ENCODE measurements around the gene IFNLR1. TPM values are rescaled to one million over a fixed set of nuclear protein-coding genes. Genes with fewer than 3 reads are reported as not detected.
"Not testable (repeated sequence)": the region's sequence is repeated elsewhere in the genome, so short reads cannot be mapped to it uniquely, and the experiment has no call there.

The IFNLR1 gene
- polyA plus RNA-seq (2013, experiment 1 of 2; ENCODE audit: insufficient read length): not detected
- polyA plus RNA-seq (2013, experiment 2 of 2; ENCODE audit: insufficient read length): not detected

DNA sequence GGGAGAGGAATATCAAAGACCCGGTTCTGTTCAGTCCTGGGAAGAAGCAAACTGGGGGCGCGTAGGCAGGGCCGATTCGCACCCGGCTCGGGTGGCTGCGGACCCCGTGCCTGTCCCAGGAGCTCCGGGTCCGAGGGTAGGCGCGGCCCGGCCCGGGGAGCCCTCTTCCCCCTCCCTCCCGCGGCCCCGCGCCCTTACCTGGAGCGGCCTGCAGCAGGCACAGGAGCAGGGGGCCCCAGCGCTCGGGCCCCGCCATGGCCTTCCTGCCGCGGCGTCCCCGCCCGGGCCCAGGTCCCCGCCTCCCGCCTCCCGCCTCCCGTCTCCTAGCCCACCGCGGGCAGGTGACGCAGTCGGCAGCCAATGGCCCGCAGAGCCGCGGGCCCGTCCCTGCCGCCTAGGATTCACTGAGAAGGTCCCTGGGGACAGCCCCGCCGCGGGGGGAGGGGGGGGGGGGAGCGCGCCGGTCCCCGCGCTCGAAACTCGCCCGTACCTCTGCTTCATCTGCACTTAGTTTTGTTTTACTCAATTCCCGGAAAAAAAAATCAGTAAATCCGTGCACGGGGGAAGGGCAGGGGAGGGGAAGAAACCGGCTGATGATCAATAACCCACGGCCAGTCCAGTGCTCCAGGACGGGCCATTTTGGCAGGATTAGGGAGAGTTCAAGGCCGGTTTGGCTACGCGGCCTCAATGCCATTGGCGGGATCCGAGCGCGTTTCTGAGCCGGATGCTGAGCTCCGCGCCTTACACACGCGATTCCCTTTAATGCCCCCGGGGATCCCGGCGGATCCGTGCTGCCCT lies at the start of gene IFNLR1:
Gene IFNLR1 (minus strand): TSS at position 297 of the 798 bp plus-strand sequence. CDS start 41 bp downstream, at position 256.
- DNase-seq: no peak

DNA sequence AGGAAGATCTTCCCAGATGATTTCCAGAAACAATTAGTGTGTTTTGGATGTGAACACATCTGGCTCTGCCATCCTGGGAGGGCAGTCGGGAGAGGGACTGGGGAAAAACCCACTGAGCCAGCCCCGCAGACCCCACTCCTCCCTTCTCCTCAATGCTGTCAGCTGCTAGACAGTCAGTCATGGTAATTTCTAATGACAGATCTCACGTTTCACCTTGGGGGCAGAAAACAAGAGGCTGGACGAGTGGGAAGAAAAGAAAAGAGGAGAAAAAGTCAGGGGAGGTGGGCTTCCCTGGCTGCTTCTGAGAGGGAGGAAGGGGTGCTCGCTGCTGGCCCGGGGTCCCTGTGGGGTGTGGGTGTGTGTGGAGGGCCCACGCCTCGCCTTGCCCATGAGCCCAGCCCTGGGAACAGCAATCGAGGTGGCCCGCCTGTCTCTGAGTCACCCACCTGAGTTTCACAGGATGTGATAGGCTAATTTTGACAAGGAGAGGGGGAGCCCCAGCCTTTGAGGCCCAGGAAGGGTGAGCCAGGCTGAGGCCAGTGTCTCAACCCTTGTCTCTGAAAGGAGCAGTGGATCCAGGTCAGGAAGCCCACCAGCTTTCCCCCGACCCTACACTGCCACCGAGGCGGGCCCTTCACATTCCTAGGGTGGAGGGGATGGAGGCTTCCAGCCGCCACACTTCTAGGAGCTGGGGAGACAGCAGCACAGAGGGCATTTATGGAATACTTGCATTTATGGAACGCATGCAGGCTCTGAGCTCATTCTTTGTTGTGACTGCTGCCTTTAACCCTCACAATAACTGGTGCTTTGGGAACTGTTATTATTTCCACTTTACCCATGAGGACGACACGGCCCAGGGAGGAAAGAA lies 49.1 kb upstream of the IFNLR1 start:
- no peak for DNase-seq

DNA sequence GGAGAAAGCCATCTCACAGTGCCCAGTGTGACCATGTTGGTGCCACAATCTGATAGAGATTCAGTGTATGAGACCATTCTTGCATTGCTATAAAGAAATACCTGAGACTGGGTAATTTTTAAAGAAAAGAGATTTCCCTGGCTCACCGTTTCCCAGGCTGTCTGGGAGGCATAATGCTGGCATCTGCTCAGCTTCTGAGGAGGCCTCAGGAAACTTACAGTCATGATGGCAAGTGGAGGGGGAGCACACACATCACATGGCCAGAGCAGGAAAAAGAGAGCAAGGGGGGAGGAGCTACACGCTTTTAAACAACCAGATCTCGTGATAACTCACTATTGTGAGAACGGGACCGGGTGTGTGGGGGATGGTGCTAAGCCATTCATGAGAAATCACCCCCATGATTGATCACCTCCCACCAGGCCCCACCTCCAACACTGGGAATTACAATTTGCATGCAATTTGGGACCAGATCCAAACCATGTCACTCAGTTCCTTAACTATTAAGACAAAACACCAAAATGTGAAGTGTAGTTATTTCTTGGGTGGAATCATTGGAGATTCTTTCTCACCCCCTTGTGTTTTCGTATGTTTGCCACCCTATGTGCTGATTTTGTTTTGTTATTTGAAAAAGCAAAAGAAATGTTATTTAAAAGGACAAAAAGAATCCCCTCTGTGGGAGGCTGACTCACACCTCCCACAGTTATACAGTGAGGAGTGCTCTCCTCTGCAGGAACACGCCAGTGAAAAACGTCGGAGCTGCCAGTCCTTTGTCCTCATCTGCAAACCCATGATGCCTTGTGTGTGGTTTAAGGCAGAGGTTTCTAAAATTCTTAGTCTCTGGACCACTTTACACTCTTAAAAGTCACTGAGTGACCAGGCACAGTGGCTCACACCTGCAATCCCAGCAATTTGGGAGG lies 46.9 kb upstream of the IFNLR1 start:
- no peak for DNase-seq

DNA sequence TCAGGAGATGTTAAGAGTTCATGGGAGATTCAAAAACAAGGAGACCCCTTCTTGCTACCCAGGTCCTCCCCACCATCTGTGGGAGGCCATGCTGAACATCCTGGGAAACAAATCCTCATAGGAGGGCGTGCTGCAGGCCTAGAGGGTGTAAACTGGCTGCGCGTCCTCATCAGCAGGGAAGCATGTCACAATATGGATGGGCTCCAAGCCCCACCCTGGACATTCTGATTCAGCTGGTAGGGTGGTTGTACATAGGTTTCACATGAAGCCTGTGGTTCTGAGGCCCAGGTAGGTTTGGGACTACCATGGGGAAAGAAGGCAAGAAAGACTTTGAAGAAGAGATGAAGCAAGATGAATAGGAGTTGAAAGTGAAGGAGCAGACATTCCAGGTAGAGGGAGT lies 44.6 kb upstream of the IFNLR1 start:
- no peak for DNase-seq

DNA sequence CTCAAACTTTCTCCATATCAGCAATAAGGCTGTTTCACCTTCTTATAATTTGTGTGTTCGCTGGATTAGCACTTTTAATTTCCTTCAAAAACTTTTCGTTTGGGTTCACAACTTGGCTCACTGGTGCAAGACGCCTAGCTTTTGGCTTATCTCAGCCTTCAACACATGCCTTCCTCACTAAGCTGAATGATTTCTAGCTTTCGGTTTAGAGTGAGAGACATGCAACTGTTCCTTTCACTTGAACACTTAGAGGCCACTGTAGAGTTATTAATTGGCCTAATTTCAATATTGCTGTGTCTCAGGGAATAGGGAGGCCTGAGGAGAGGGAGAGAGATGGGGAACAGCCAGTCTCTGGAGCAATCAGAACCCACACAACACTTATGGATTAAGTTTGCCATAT lies 41.2 kb upstream of the IFNLR1 start:
- DNase-seq: no peak

DNA sequence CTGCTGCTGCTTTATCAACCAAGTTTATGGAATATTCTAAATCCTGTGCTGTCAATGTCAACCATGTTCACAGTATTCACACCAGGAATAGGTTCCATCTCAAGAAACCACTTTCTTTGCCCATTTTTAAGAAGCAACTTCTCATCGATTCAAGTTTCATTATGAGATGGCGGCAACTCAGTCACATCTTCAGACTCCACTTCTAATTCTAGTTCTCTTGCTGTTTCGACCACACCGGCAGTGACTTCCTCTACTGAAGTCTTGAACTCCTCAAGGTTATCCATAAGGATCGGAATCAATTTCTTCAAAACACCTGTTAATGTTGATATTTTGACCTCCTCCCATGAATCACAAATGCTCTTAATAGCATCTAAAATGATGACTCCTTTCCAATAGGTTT lies 39.7 kb upstream of the IFNLR1 start:
- no peak for DNase-seq

DNA sequence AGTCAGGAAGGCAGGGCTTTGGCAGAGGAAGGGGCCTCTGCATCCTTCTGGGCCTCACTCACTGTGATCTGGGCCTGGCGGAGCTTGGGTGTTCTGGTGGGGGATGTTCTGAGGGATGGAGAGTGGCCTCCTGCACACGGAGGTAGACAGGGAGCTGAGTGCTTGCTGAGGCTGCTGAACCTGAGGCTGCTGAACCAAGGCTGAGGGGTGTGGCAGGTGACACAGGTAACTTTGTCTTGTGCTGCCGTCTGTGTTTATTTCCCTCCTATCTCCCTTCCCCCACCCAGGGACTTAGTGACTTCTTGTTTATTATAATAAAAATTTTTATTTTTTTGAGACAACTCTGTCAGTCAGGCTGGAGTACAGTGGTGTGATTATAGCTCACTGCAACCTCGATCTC lies 37.7 kb upstream of the IFNLR1 start:
- DNase-seq: no peak

DNA sequence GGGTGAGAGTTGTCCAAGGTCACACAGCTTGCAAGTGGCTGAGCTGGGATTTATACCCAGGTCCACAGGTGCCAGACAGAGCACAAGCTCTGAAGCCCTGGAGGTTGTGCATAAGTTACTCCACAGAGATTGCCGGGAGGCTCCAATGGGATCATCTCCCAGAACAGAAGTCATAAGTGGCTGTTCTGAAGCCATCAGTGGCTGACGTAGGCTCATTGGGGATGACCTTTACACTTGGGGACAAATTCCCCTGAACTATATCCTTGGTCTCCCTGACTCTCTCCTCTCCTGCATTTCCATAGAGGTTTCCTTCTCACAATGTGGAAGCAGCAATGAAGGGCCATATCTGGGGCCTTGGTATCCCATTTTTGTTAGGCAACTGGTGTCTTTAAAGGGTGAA lies 37.0 kb upstream of the IFNLR1 start:
- DNase-seq: no peak

DNA sequence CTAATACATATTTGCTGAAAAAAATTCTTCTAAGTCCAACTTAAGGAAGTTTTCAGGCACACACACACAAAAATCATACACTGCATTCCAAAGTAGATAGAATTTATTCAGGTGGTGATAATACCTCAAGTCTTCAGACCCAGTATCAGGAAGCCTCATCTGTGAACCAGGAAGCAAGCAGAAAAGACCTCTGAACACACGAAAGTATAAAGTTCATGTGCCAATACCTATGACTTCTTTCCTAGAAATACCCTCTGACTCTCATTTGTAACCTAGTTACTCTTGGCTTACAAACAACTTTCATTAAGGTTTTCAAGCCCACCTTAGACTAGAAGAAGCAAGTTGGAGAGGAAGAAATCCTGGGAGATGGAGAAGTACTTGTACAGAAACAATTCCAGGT lies 35.7 kb upstream of the IFNLR1 start:
- DNase-seq: no peak

DNA sequence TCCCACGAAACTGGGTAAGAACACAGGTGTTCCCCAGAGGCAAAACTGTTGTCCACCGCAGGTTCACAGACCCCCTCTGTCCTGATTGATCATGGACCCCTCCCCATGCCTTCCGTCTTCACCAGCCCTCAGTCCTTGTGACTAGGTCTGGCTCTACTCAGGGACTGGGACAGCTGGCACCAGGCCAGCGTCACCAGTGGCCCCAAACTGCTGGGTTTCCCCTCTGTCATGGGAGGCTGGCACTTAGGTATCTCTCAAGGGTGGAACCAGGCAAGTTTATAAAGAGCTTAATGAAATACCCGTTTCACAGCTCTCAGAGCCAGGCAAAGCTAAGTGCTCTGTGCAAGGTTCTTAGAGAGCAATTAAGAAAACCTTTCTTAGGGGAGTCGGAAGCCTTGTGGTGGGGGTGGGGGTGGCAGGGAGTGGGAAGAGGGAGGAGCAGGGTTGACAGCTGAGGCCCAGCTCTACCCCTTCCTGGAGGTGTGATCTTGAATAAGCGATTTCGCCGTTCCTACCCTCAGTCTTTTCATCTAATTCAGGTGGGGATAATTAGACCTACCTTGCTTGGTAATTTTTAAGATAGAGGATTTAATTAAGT lies 35.0 kb upstream of the IFNLR1 start:
- no peak for DNase-seq

DNA sequence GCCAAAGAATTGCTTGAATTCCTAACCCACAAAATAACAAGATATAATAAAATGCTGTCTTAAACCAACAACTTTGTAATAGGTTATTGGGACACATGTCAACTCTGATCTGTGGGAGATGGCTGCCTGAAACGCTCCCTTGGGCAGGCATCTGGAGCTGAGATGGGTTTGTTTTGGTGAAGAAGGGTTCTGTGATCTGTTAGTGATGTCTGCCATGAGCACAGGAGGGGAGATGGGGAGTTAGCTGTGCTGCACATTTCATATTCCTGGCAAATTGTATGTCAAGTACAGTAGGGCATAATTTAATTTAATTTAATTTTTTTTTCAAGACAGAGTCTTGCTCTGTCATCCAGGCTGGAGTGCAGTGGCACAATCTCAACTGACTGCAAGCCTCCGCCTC lies 34.2 kb upstream of the IFNLR1 start:
- no peak for DNase-seq

DNA sequence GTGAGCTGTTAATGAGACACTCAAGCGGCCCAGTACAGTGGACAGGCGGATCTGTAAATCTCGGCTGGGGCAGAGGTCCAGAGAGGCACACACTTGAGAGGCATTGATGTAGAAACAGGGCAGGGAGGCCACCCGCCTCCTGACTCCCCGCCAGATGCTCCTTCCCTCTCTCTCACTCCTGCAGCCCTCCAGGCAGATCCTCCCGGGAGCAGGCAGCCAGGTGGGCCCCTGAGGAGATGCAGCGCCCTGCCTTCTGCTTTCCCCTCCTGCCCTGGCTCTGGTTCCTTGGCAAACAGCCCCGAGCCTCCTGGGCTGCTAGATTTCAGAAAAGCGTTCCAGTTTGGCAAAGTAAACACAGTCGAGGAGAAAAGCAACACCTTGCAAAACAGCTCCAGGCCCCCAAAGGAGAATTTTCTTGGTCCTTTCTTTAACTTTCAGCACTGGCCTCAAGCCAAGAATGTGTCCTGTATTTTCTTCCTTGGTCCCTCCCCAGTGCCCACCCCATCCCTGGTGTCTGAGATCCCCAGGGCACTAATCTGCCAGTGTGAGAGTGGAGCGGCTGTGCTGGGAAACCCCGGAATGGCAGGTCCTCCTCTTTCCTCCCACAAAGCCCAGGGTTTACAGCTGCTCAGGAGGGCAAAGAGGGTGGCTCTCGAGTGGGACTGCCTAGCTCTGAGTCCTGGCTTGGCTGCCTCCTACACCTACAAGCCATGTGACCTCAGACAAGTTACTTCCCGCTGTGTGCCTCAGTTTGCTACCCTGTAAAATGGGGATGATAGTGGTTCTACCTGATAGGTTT lies 29.4 kb upstream of the IFNLR1 start:
- no peak for DNase-seq

DNA sequence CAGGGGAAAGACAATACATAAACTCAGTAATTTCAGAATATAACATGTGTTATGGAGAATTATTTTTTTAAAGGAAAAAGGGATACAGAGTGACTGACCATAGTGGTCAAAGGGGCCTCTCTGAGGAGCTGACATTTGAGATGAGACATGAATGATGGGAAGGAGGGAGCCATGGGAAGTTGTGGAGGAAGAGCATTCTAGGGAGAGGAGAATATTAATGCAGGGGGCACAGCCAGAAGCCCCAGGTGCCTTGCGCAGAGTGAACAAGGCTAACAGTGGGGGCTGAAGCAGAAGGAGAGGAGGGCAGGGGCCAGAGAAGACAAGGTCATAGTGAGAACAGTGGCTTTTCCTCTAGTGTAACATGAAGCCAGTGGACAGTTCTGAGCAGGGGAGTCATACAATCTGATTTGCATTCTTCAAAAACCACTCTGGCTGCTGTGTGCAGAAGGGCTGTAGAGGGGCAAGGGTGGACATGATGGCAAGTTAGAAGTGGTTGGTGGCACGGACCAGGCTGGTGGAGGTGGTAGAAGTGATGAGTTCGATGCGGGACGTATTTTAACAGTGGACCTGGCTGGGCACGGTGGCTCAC lies 28.2 kb upstream of the IFNLR1 start:
- DNase-seq: no peak

DNA sequence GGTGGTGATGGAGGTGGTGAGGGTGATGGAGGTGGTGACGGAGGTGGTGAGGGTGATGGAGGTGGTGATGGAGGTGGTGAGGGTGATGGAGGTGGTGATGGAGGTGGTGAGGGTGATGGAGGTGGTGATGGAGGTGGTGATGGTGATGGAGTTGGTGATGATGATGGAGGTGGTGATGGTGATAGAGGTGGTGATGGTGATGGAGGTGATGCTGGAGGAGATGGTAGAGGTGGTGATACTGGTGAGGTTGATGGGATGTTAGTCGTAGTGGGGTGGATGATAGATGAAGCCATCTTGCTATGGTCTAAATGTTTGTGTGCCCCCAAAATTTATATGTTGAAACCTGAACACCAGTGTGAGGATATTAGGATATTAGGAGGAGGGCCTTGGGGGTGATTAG lies 25.3 kb upstream of the IFNLR1 start:
- no peak for DNase-seq

DNA sequence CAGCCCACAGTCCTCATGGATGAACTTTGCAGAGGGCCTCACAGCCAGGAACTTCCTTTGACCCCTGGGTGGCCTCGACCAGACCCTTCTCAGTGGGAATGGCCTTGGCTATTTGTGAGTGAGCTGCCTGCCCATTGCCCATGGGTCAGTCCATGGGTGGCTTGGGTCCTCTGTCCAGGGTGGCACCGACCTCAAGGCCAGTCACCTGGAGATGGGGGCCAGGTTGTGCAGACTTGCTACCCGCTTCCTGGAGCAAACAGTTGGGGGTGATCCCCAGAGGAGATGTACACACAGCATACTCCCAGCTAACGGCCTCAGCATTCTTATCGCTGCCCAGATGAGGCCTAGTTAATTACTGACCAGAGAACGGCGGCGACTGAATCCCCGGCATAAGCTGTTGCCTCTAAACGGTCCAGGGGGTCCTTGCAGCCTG lies 23.1 kb upstream of the IFNLR1 start:
- DNase-seq: no peak

DNA sequence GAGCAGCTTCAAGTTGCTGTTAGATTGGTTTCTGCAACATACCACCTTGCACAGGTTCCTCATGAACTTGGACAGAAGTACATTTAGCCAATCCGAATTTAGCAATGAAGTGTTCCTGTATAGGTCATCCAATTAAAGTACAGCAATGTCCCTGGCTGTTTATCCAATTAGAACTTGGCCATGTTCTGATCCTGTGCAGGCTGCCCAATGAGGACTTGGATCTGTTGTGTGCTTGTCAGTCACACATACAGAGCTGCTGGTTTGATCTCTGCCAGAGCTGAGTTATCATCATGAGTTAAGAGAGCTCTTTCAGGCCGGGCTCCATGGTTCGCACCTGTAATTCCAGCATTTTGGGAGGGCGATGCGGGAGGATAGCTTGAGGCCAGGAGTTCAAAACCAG lies 22.0 kb upstream of the IFNLR1 start:
- no peak for DNase-seq

DNA sequence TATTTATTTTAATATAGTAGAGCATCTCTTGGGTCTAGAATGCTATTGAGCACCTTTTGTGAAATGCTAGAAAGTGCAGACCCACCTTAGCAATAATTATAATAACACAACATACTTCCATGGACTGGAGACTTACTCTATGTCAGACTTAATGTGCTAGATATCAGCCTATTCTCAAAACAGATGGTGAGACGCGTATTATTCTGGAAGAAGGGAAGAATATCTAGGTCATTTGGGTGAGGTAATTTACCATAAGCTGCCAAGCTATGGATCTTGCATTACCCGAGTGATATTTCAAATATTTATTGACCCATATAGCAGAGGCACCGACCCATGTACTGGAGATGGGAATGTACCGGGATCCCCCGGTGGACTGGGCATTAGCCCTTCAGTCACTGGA lies 20.6 kb upstream of the IFNLR1 start:
- no peak for DNase-seq

DNA sequence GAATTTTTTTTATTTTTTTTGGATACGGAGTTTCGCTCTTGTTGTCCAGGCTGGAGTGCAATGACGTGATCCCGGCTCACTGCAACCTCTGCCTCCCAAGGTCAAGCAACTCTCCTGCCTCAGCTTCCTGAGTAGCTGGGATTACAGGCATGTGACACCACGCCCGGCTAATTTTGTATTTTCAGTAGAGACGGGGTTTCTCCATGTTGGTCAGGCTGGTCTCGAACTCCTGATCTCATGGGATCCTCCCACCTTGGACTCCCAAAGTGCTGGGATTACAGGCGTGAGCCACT lies 20.3 kb upstream of the IFNLR1 start:
- not testable (repeated sequence) for DNase-seq

DNA sequence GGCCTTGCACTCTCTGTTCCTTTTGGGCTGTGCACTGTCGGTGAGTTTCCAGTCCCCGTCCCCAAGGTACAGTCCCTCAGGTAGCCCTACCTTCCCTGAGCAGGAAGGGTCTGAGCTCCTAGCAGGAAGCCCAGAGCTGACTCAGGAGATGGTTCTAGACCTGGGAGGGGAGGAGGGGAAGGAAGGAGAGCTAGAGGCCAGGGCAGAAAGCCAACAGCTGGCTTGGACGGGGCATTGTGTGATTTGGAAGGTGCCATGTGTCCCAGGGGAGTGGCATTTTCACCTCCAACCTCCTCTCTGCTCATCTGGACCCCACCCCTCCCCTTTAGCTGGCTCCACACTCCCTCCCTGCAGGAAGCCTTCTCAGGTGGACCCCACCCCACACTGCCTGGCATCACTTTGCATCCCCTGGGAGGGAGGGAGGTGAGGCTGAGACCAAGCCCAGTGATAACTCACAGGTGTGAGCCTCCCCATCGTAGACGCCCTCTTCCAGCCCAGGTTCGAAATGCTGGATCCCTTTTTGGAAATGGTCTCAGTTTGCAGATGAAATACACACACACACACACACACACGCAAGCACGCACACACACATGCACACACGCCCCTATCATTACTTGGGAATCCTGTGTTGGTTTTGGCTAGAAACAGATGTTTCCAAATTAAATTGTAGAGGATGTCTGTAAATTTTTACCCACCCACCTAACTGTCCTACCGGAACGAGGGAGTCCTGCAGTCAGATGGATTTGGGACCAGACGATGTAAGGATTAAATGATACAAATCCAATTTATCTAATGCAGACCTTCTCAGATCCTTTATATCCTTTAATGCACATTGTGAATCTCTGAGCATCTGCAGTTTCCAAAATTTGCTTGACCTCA lies 19.7 kb upstream of the IFNLR1 start:
- DNase-seq: no peak

DNA sequence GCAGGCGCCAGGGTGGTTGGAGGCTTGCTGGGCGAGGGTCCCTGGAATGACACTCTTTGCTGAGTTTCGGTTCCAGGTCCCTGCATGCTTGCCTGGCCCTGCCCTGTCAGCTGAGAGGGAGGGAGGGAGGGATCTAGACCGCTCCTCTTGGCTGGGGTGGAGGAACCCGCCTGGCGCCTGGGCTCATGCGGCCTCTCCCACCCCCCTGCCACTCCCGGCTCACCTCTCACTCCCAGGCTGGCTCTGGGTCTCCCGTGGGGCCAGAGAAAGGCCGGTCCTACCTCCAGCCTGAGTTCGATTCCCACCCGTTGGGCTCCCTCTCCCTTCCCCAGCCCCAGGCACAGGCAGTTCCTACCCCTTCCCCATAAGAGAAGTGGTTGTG lies 19.0 kb upstream of the IFNLR1 start:
- DNase-seq: no peak

Data from fibroblast of skin of abdomen (primary cell).